HCT116 (cell line): ENCODE measurements around the gene ZNF438. TPM values are rescaled to one million over a fixed set of nuclear protein-coding genes. Genes with fewer than 3 reads are reported as not detected.

Experiments
- ATAC-seq: fragments of 200-7000 bp; cut with Tn5 transposase; 2 replicates; pipeline ENCODE4 v1.9.1; 2020; ENCODE audit warnings: mild to moderate bottlenecking, moderate library complexity
- BruUV-seq: library from RNA; stranded (reverse); fragments of 400-500 nt; replicated peaks from 2 replicates; lab custom pipeline; 2021; lab: Mats Ljungman, UMichigan
- CTCF ChIA-PET: fragments of 300-600 bp; sonication (Branson Sonifier 250); formaldehyde crosslinking; loops from one replicate; lab custom pipeline; 2021; ENCODE audit warnings: antibody characterized with exemption; lab: Charles Lee
- POLR2A ChIA-PET: fragments of 300-600, 350-600 bp; sonication (Branson Sonifier 250); formaldehyde crosslinking; loops from one replicate; lab custom pipeline; 2021; ENCODE audit warnings: antibody characterized with exemption; lab: Charles Lee
- RAD21 ChIA-PET, 2 experiments: fragments of 300-600 bp; sonication (Branson Sonifier 250); formaldehyde crosslinking; loops; one replicate each; lab custom pipeline; 2023; ENCODE audit warnings: low total read pairs in 2 of 2; ENCODE audit not compliant: uncharacterized antibody in 2 of 2, unreplicated experiment in 2 of 2, low non-redundant PET in 1 of 2; lab: Charles Lee
- DNase-seq: peaks from one replicate; pipeline ENCODE4 v3.0.0-alpha.2; 2010; ENCODE audit warnings: low read depth, low spot score
- H2AFZ ChIP-seq: fragments of 200-600 bp; shearing (Covaris generic), sonication (generic); 2 replicates; pipeline ENCODE4 v1.6.1; 2017; ENCODE audit warnings: low read depth, mixed run types, mixed read lengths, antibody characterized with exemption, low read length; ENCODE audit not compliant: poor library complexity, severe bottlenecking
- H3K27ac ChIP-seq: 2 replicates; pipeline ENCODE4 v1.5.1; 2012; ENCODE audit warnings: low read depth, low read length
- H3K27me3 ChIP-seq: fragments of 200-600 bp; sonication (generic); 2 replicates; pipeline ENCODE4 v1.6.1; 2016; ENCODE audit warnings: mixed run types, low read length, mixed read lengths; ENCODE audit not compliant: insufficient read depth
- H3K36me3 ChIP-seq, 2 experiments: fragments of 200-500 bp in 1 of 2; fragments of 200-600 bp in 1 of 2; sonication (Bioruptor generic) in 1 of 2; sonication (generic) in 1 of 2; 2 replicates each; pipeline versions ENCODE4 v1.5.1 to v1.6.1; 2014 to 2016; ENCODE audit warnings: low read length in 2 of 2, inconsistent platforms in 1 of 2, mixed read lengths in 1 of 2, mixed run types in 1 of 2; ENCODE audit not compliant: insufficient read depth in 2 of 2, control insufficient read depth in 1 of 2
- H3K4me1 ChIP-seq, 2 experiments: fragments of 200-600 bp in 1 of 2; sonication (generic) in 1 of 2; 2 replicates each; pipeline versions ENCODE4 v1.5.1 to v1.6.1; 2012 to 2017; ENCODE audit warnings: low read length in 2 of 2, inconsistent platforms in 1 of 2, mild to moderate bottlenecking in 1 of 2, mixed read lengths in 1 of 2, mixed run types in 1 of 2, moderate library complexity in 1 of 2; ENCODE audit not compliant: insufficient read depth in 2 of 2, control insufficient read depth in 1 of 2
- H3K4me2 ChIP-seq: fragments of 200-600 bp; sonication (generic); 2 replicates; pipeline ENCODE4 v1.6.1; 2017; ENCODE audit warnings: mixed run types, low read length, mixed read lengths
- H3K4me3 ChIP-seq, 2 experiments: fragments of 200-600 bp in 1 of 2; sonication (generic) in 1 of 2; replicated peaks in 1 of 2; 2 replicates each; pipeline ENCODE4 v1.5.1; 2011 to 2016; ENCODE audit warnings: low read length in 2 of 2, control low read depth in 1 of 2, low read depth in 1 of 2, mild to moderate bottlenecking in 1 of 2, mixed read lengths in 1 of 2, mixed run types in 1 of 2
- H3K79me2 ChIP-seq: fragments of 200-600 bp; sonication (generic); 2 replicates; pipeline ENCODE4 v1.6.1; 2017; ENCODE audit warnings: mild to moderate bottlenecking, mixed run types, low read length, moderate library complexity, mixed read lengths; ENCODE audit not compliant: insufficient read depth
- H3K9ac ChIP-seq: fragments of 200-600 bp; sonication (generic); 2 replicates; pipeline ENCODE4 v1.6.1; 2016; ENCODE audit warnings: low read length, mixed read lengths
- H3K9me2 ChIP-seq: fragments of 200-600 bp; sonication (generic), shearing (Covaris generic); 2 replicates; pipeline ENCODE4 v1.6.1; 2017; ENCODE audit warnings: mixed run types, mild to moderate bottlenecking, moderate library complexity; ENCODE audit not compliant: insufficient read depth
- H3K9me3 ChIP-seq, 2 experiments: fragments of 200-500 bp in 1 of 2; fragments of 200-600 bp in 1 of 2; sonication (Bioruptor generic) in 1 of 2; sonication (generic) in 1 of 2; 2 replicates each; pipeline ENCODE4 v1.6.1; 2014 to 2017; ENCODE audit warnings: low read length in 2 of 2, mixed read lengths in 2 of 2, inconsistent platforms in 1 of 2, low read depth in 1 of 2, mild to moderate bottlenecking in 1 of 2, mixed run types in 1 of 2, moderate library complexity in 1 of 2; ENCODE audit not compliant: control insufficient read depth in 1 of 2, insufficient read depth in 1 of 2
- H4K20me1 ChIP-seq: fragments of 200-600 bp; sonication (generic), shearing (Covaris generic); 2 replicates; pipeline ENCODE4 v1.6.1; 2017; ENCODE audit warnings: mixed run types, mild to moderate bottlenecking, moderate library complexity; ENCODE audit not compliant: insufficient read depth
- CBX3 ChIP-seq: IDR thresholded peaks from 2 replicates; pipeline ENCODE4 v1.6.1; 2012; ENCODE audit warnings: low read depth
- CEBPB ChIP-seq: IDR thresholded peaks from 2 replicates; pipeline ENCODE4 v1.6.1; 2012; ENCODE audit warnings: low read depth
- CTCF ChIP-seq, 3 experiments: fragments of 200-600 bp in 1 of 3; sonication (generic) in 1 of 3; IDR thresholded peaks in 2 of 3; conservative IDR thresholded peaks in 1 of 3; 2 replicates each; pipeline ENCODE4 v1.5.1; 2012 to 2017; ENCODE audit warnings: low read depth in 2 of 3, low read length in 2 of 3, antibody characterized with exemption in 1 of 3, borderline replicate concordance in 1 of 3, control low read depth in 1 of 3, mild to moderate bottlenecking in 1 of 3, mixed read lengths in 1 of 3, mixed run types in 1 of 3, moderate library complexity in 1 of 3; ENCODE audit not compliant: insufficient read depth in 1 of 3
- EZH2phosphoT487 ChIP-seq: fragments of 200-600 bp; IDR thresholded peaks from 2 replicates; pipeline ENCODE4 v1.6.1; 2018; ENCODE audit warnings: antibody characterized with exemption, borderline replicate concordance
- JUND ChIP-seq: IDR thresholded peaks from 2 replicates; pipeline ENCODE4 v1.6.1; 2012
- REST ChIP-seq: IDR thresholded peaks from 2 replicates; pipeline ENCODE4 v1.6.1; 2012; ENCODE audit warnings: low read depth
- SIN3A ChIP-seq: IDR thresholded peaks from 2 replicates; pipeline ENCODE4 v1.6.1; 2012; ENCODE audit warnings: low read depth
- SP1 ChIP-seq: IDR thresholded peaks from 2 replicates; pipeline ENCODE4 v1.6.1; 2012; ENCODE audit warnings: low read depth
- ZBTB33 ChIP-seq: IDR thresholded peaks from 2 replicates; pipeline ENCODE4 v1.6.1; 2011; ENCODE audit warnings: mild to moderate bottlenecking, low read length, moderate library complexity; ENCODE audit not compliant: insufficient replicate concordance; ENCODE audit errors: extremely low read depth
- intact Hi-C: fragments of 100-400 bp; cut with micrococcal nuclease; formaldehyde crosslinking; loops from 2 replicates; pipeline ENCODE4 v1.10.0; 2022
- total RNA-seq: library from RNA; stranded (reverse); gene quantifications from one replicate; pipeline ENCODE4 v1.2.1, GENCODE V29; 2021; ENCODE audit not compliant: unreplicated experiment

Gene ZNF438
- total RNA-seq, 1 experiment from 2014 or later: 3.3 TPM

GRCh38 chr10:30862486-30862885 lies 169.2 kb downstream of the ZNF438 start:
- Histone ChIP-seq H3K27me3 (no peaks in the 10 kb centered on the region), H3K4me2 (no peak overlapping the region), H3K9me2 (no peaks in the 10 kb centered on the region), H3K4me3 (no peak overlapping the region), H2AFZ (no peak overlapping the region), H3K27ac (no peak overlapping the region), H4K20me1 (no peaks in the 10 kb centered on the region), H3K9ac (no peak overlapping the region), H3K9me3 (no peaks in the 10 kb centered on the region), H3K36me3 (no peaks in the 10 kb centered on the region), H3K79me2 (no peaks in the 10 kb centered on the region), H3K4me1 (no peaks in the 10 kb centered on the region)
- no TSS peak for BruUV-seq
- ATAC-seq (no peak), DNase-seq (no peak)
- CTCF ChIA-PET: no interaction called here
- RAD21 ChIA-PET: no interaction called here
- no peak for TF ChIP-seq CEBPB
- TF ChIP-seq JUND: no peak
- TF ChIP-seq REST: no peak
- TF ChIP-seq ZBTB33: no peak
- no peak for TF ChIP-seq EZH2phosphoT487
- no peak for TF ChIP-seq SIN3A
- TF ChIP-seq CTCF (IDR thresholded peaks at IDR 0.05 in 2 of 3, conservative IDR thresholded peaks at IDR 0.05 in 1 of 3; ENCODE audit: borderline replicate concordance in 1 of 3, insufficient read depth in 1 of 3, low read depth in 2 of 3, low read length in 2 of 3): no peak
- TF ChIP-seq SP1: no peak
- TF ChIP-seq CBX3: no peak
- intact Hi-C loops: no loop called here
- POLR2A ChIA-PET: no interaction called here
